Nephron progenitor cell (in vitro differentiated cells): ENCODE measurements around the gene HINT2.

ENCODE experiments used
- DNase-seq: peaks from one replicate; pipeline ENCODE4 v3.0.0; 2021
- H3K27ac Mint-ChIP-seq: 2 replicates; pipeline ENCODE4 v1.8.0; 2021; ENCODE audit warnings: mild to moderate bottlenecking, moderate library complexity, mixed read lengths
- H3K27me3 Mint-ChIP-seq: 2 replicates; pipeline ENCODE4 v1.8.0; 2021; ENCODE audit warnings: mild to moderate bottlenecking, low read depth, mixed read lengths; ENCODE audit not compliant: poor library complexity
- H3K36me3 Mint-ChIP-seq: 2 replicates; pipeline ENCODE4 v1.8.0; 2021; ENCODE audit warnings: low read depth, mixed read lengths
- H3K4me1 Mint-ChIP-seq: 2 replicates; pipeline ENCODE4 v1.8.0; 2021; ENCODE audit warnings: mixed read lengths
- H3K4me3 Mint-ChIP-seq: 2 replicates; pipeline ENCODE4 v1.8.0; 2021; ENCODE audit warnings: mild to moderate bottlenecking, moderate library complexity, mixed read lengths
- H3K9me3 Mint-ChIP-seq: 2 replicates; pipeline ENCODE4 v1.8.0; 2021; ENCODE audit warnings: mild to moderate bottlenecking, moderate library complexity, mixed read lengths
- TF ChIP-seq, protein P1 (sequence below): fragments of 200-600 bp; sonication (generic); IDR thresholded peaks from 2 replicates; pipeline ENCODE4 v1.5.0; 2021; ENCODE audit warnings: antibody characterized with exemption

The HINT2 gene

DNA sequence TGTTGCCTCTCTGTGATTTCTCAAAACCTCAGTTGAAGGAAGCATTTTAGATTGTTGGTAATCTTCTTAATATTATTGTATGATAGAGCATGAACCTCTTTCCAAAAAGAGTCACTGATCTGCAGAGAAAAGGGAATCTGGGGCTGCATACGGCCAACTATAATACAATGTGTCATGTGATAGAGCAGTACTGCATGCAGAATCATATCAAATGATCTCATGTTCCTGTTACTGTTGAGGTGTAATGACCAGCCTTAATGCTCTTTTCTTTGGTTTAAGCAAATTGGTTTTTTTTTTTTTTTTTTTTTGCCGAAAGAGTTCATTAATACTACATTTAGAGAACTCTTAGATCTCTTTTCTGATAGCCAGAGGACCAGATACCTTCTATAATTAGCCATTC lies 47.8 kb downstream of the HINT2 start:
- H3K4me3 Mint-ChIP-seq = no peak overlapping the region
- no peaks in the 10 kb centered on the region for H3K9me3 Mint-ChIP-seq
- H3K27me3 Mint-ChIP-seq = peaks cover 4% of the 10 kb centered on the region
- H3K27ac Mint-ChIP-seq = no peak overlapping the region
- no peak for DNase-seq
- TF ChIP-seq, protein P1, sequence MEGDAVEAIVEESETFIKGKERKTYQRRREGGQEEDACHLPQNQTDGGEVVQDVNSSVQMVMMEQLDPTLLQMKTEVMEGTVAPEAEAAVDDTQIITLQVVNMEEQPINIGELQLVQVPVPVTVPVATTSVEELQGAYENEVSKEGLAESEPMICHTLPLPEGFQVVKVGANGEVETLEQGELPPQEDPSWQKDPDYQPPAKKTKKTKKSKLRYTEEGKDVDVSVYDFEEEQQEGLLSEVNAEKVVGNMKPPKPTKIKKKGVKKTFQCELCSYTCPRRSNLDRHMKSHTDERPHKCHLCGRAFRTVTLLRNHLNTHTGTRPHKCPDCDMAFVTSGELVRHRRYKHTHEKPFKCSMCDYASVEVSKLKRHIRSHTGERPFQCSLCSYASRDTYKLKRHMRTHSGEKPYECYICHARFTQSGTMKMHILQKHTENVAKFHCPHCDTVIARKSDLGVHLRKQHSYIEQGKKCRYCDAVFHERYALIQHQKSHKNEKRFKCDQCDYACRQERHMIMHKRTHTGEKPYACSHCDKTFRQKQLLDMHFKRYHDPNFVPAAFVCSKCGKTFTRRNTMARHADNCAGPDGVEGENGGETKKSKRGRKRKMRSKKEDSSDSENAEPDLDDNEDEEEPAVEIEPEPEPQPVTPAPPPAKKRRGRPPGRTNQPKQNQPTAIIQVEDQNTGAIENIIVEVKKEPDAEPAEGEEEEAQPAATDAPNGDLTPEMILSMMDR = no peak
- H3K36me3 Mint-ChIP-seq = peaks cover 9% of the 10 kb centered on the region
- H3K4me1 Mint-ChIP-seq = no peaks in the 10 kb centered on the region

DNA sequence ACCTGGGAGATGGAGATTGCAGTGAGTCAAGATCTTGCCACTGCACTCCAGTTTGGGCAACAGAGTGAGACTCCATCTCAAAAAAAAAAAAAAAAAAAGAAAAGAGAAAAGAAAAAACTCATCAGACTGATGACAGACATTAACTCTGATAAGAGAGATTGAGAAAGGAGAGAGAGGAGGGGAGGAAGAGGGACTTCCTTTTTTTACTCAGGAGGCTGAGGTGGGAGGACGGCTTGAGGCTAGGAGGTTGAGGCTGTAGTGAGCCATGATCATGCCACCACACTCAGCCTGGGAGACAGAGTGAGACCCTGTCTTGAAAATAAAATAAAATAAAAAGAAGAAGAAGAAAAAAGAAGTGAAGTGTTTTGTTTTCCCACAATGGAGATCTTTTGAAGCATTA lies 51.0 kb downstream of the HINT2 start:
- Mint-ChIP-seq H3K9me3 (no peaks in the 10 kb centered on the region), H3K27ac (no peak overlapping the region), H3K4me1 (peaks cover 21% of the 10 kb centered on the region), H3K4me3 (no peak overlapping the region), H3K27me3 (peaks cover 7% of the 10 kb centered on the region), H3K36me3 (peaks cover 9% of the 10 kb centered on the region)
- TF ChIP-seq, protein P1 = no peak
- no peak for DNase-seq

DNA sequence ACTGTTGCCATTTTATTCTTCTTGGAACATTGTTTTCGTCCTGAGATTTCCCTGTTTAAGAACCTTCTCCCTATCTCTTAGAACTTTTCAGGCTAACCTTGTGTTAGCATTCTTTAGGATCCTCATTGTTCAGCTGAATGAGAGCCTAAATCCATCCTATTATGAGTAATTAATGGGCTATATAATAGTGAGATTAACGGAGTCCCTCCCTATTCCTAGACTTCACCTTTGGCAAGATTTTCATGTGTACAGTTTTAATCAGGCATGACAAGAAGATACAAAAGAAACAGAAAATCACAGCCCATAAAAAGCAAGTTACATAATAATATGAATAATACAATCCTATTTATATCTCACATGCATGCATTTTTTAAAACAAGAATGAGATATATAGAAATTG lies 51.7 kb downstream of the HINT2 start:
- Mint-ChIP-seq H3K4me1 (peaks cover 27% of the 10 kb centered on the region), H3K27me3 (peaks cover 7% of the 10 kb centered on the region), H3K4me3 (no peak overlapping the region), H3K27ac (no peak overlapping the region), H3K9me3 (no peaks in the 10 kb centered on the region), H3K36me3 (peaks cover 9% of the 10 kb centered on the region)
- TF ChIP-seq, protein P1 = no peak
- DNase-seq = no peak
